Tibial nerve (tissue), 4 donors: ENCODE measurements around the gene TIRAP. TPM values are rescaled to one million over a fixed set of nuclear protein-coding genes. Genes with fewer than 3 reads are reported as not detected.

Source experiments
- DNase-seq, 2 donors: peaks; one replicate each; pipeline ENCODE4 v3.0.0-alpha.2; 2019; ENCODE audit warnings: low spot score in 2 of 2
- H3K27ac ChIP-seq, 4 donors: fragments of 200-600 bp; sonication (generic) in 3 of 4; one replicate each; pipeline ENCODE4 v1.5.1; 2017 to 2019; ENCODE audit warnings: mild to moderate bottlenecking in 1 of 4
- H3K27me3 ChIP-seq, 2 donors: fragments of 200-600 bp; sonication (generic) in 1 of 2; one replicate each; pipeline versions ENCODE4 v1.5.1 to v1.6.0; 2017 to 2019
- H3K36me3 ChIP-seq, 3 donors: fragments of 200-600 bp; sonication (generic); one replicate each; pipeline ENCODE4 v1.5.1; 2018 to 2019
- H3K4me1 ChIP-seq, 4 donors: fragments of 200-600 bp; sonication (generic) in 3 of 4; one replicate each; pipeline ENCODE4 v1.5.1; 2017 to 2019
- H3K4me3 ChIP-seq, 4 donors: fragments of 200-600 bp; sonication (generic) in 3 of 4; one replicate each; pipeline ENCODE4 v1.5.1; 2017 to 2019; ENCODE audit warnings: mild to moderate bottlenecking in 1 of 4, moderate library complexity in 1 of 4
- H3K9me3 ChIP-seq, 4 donors: fragments of 200-600 bp; sonication (generic) in 3 of 4; one replicate each; pipeline ENCODE4 v1.5.1; 2017 to 2019
- EP300 ChIP-seq, 2 donors: sonication (generic); formaldehyde crosslinking; IDR thresholded peaks; one replicate each; pipeline ENCODE4 v1.6.1; 2017; ENCODE audit warnings: antibody characterized with exemption in 2 of 2, mild to moderate bottlenecking in 1 of 2
- POLR2A ChIP-seq, 2 donors: fragments of 450-650 bp; IDR thresholded peaks; one replicate each; pipeline ENCODE4 v1.6.1; 2017; ENCODE audit warnings: antibody characterized with exemption in 2 of 2, mild to moderate bottlenecking in 2 of 2, moderate library complexity in 2 of 2
- WGBS, 2 donors: methylation state at CpG; one replicate each; pipeline ENCODE4 v1.1.5; 2018; 5-methylcytosine and 5-hydroxymethylcytosine counted together
- total RNA-seq, 4 donors: library from RNA; depleted of rRNA; stranded (reverse); fragments of >200 nt; gene quantifications; one replicate each; pipeline ENCODE4 v1.1.0, GENCODE V29; 2016
- TF ChIP-seq, protein P1 (sequence below), 5 experiments: fragments of 200-600 bp in 3 of 5; fragments of 450-650 bp in 2 of 5; sonication (generic) in 3 of 5; IDR thresholded peaks; one replicate each; pipeline ENCODE4 v1.5.1; 2016 to 2019; ENCODE audit warnings: antibody characterized with exemption in 5 of 5, mild to moderate bottlenecking in 3 of 5, moderate library complexity in 2 of 5

Gene TIRAP
- total RNA-seq, 4 donors from 2014 or later: 13.8 to 16.3 (median 14.6) TPM

DNA sequence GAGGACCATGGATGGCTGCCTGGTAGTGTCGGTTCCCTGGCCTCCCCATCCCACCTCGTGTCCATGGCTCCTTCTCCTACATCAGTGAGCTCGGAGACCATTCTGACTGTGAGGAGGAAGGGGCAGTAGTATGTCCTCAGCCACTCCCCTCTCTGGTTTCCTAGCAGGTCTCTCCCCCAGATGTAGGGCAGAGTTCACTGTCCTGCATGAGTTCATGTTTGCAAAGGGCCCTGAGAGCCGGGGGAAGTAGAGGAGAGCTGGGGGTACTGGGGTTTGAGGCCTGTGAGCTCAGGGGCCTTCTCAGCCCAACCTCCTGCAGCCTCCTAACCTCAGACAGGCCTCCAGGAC lies 54.2 kb downstream of the TIRAP start:
- H3K27ac ChIP-seq: no peak overlapping the region
- DNase-seq: no peak
- H3K27me3 ChIP-seq: no peaks in the 10 kb centered on the region
- peaks cover 0 to 53% (median 20%) of the 10 kb centered on the region in 4 donors for H3K4me1 ChIP-seq
- no peak overlapping the region for H3K4me3 ChIP-seq
- H3K9me3 ChIP-seq: no peaks in the 10 kb centered on the region
- WGBS, 2 donors: 62 to 83% methylated on average over 4 of the region's 4 CpGs
- TF ChIP-seq, protein P1, sequence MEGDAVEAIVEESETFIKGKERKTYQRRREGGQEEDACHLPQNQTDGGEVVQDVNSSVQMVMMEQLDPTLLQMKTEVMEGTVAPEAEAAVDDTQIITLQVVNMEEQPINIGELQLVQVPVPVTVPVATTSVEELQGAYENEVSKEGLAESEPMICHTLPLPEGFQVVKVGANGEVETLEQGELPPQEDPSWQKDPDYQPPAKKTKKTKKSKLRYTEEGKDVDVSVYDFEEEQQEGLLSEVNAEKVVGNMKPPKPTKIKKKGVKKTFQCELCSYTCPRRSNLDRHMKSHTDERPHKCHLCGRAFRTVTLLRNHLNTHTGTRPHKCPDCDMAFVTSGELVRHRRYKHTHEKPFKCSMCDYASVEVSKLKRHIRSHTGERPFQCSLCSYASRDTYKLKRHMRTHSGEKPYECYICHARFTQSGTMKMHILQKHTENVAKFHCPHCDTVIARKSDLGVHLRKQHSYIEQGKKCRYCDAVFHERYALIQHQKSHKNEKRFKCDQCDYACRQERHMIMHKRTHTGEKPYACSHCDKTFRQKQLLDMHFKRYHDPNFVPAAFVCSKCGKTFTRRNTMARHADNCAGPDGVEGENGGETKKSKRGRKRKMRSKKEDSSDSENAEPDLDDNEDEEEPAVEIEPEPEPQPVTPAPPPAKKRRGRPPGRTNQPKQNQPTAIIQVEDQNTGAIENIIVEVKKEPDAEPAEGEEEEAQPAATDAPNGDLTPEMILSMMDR (IDR thresholded peaks at IDR 0.05): no peak
- TF ChIP-seq EP300 (IDR thresholded peaks at IDR 0.05): no peak
- no peak for TF ChIP-seq POLR2A (IDR thresholded peaks at IDR 0.05)
- H3K36me3 ChIP-seq: peaks cover 0 to 29% (median 0%) of the 10 kb centered on the region in 3 donors

DNA sequence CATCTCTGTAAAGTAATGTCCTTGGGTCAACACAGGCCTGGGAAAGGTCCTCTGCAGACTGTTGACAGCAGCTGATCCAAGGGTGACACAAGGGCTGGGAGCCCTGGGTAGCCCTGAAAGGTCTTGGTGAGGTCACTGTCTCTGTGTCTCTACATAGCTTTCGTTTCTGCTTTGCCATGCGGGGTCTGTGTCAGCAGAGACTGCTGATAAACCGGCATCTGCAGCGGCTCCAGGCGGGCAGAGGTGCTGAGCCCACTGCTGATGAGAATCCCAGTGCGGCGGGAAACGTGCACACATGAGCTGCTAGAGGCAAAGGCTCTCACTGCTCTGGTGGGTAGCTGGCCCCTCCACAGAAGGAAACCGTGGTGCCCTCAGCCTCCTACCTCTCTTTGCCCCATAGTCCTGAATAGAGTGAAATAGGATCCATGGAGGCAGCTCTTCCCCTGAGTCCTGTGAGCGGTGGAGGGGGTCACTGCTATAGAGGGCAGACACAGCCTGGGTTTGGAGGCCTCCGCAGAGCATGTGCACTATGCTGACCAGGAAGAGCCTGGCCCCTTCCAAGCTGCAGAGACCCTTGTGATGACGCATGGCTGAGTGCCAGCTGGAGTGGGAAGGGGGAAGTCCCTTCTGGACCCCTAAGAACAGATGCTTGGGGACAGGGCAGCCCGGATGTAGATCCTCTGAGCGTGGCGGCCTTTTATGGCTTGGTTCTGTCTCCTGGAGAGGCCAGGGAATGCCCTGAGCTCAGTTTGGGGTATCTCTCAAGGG lies 54.8 kb downstream of the TIRAP start:
- TF ChIP-seq EP300 (IDR thresholded peaks at IDR 0.05): no peak
- TF ChIP-seq, protein P1 (IDR thresholded peaks at IDR 0.05): no peak
- TF ChIP-seq POLR2A (IDR thresholded peaks at IDR 0.05): no peak
- H3K9me3 ChIP-seq: no peaks in the 10 kb centered on the region
- H3K27ac ChIP-seq: no peak overlapping the region
- H3K4me1 ChIP-seq: peaks cover 0 to 49% (median 20%) of the 10 kb centered on the region in 4 donors
- DNase-seq: no peak
- WGBS, 2 donors: 75 to 76% methylated on average over 15 of the region's 15 CpGs
- H3K36me3 ChIP-seq: peaks cover 0 to 28% (median 0%) of the 10 kb centered on the region in 3 donors
- H3K27me3 ChIP-seq: no peaks in the 10 kb centered on the region
- no peak overlapping the region for H3K4me3 ChIP-seq

DNA sequence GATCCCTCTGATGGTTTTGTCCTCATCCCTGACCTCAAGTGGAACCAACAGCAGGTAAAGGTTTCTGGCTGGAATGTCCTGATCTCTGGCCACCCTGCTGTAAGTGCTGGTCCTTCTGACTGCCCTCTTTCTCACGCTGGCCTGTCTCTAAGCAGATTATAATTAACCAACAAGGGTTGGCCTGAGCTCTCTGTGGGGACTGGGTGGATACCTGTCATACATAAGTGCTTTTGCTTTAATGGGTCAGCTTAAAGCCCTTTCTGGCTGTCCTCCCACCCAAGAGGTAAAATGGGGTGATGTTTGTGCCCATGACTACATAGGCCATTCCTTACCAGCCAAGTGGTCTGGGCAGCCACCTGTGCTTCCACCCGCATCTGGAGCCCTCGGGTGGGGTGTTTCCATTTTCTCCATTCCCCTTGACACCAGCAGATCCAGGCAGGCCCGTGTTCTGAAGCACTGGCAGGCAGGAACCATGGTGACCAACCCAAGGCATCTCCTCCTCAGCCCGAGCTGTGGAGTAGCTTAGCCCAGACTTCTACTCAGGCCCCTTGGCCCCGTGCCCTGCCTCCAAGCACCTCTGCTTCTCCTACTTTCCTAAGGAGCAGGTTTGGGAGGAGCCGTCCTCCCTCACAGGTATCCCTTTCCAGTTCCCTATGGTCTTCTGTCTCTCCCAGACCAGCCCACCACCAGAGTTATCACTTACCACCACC lies 55.6 kb downstream of the TIRAP start:
- Histone ChIP-seq H3K4me1 (peaks cover 0 to 49% (median 20%) of the 10 kb centered on the region in 4 donors), H3K36me3 (peaks cover 0 to 33% (median 0%) of the 10 kb centered on the region in 3 donors), H3K27ac (peak overlapping the region in 1 of 4 donors; percentile 29), H3K4me3 (no peak overlapping the region), H3K9me3 (no peaks in the 10 kb centered on the region), H3K27me3 (no peaks in the 10 kb centered on the region)
- TF ChIP-seq POLR2A (IDR thresholded peaks at IDR 0.05) (no peak), EP300 (IDR thresholded peaks at IDR 0.05) (no peak)
- TF ChIP-seq, protein P1 (IDR thresholded peaks at IDR 0.05): no peak
- 86 to 91% methylated on average over 7 of the region's 7 CpGs for WGBS, 2 donors
- no peak for DNase-seq

DNA sequence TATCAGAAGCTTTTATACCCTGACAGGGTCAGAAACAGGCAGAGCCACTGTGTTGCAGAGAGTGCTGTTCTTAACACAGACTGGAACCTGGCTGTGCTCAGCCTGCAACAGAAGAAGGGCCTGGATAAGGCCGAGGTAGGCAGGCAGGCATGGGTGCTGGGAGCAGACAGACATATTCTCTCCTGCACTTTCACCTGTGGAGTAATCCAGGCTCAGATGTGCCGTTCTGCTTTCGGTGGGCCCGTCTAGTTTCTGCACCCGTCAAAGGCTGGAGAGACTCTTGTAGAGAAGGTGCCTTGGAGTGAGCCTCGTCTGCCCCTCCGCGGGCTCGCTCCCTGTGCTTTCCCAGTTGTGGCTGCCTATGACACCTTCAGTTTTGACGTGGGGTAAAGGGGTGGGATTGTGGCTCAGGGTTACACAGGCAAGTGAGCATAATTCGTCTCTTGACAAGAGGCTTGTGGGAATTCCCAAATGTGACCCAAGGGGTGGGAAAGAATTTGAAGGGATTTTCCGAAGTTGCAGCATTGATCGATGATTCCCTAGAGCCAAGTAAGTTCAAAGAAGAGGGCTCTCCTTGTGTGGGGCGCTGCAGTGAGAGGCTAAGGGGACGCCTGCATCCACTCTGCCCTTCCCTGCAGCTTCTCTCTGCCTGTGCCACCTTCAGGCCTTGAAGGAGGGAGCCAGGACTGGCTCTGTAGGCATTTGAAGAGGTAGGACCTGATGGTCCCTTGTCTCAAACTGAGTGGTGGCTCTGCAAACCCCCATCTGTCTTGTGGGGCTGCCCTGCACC lies 56.4 kb downstream of the TIRAP start:
- WGBS, 2 donors: 69 to 72% methylated on average over 15 of the region's 15 CpGs
- Histone ChIP-seq H3K4me3 (no peak overlapping the region), H3K4me1 (peaks cover 0 to 49% (median 20%) of the 10 kb centered on the region in 4 donors), H3K9me3 (no peaks in the 10 kb centered on the region), H3K36me3 (peaks cover 0 to 41% (median 0%) of the 10 kb centered on the region in 3 donors), H3K27me3 (no peaks in the 10 kb centered on the region), H3K27ac (peak overlapping the region in 1 of 4 donors; percentile 64)
- TF ChIP-seq, protein P1 (IDR thresholded peaks at IDR 0.05): no peak
- no peak for TF ChIP-seq POLR2A (IDR thresholded peaks at IDR 0.05)
- TF ChIP-seq EP300 (IDR thresholded peaks at IDR 0.05): no peak
- DNase-seq: no peak
